Measurements from ENCODE around the gene NKX2-4.

Gene NKX2-4

GRCh38 chr20:21361266-21361665 lies 36.1 kb downstream of the NKX2-4 start:
- DNase-seq (ENCODE audit: low read depth in 4 of 4, low spot score in 1 of 4), result no peak

- no peak for DNase-seq (ENCODE audit: low read depth in 4 of 4, low spot score in 1 of 4)
Measured at GRCh38 chr20:21360705-21361104, 36.6 kb downstream of the NKX2-4 start.

GRCh38 chr20:21358737-21359136 lies 38.6 kb downstream of the NKX2-4 start:
- no peak for DNase-seq (ENCODE audit: low read depth in 4 of 4, low spot score in 1 of 4)

GRCh38 chr20:21357844-21358243 lies 39.5 kb downstream of the NKX2-4 start:
- DNase-seq (ENCODE audit: low read depth in 4 of 4, low spot score in 1 of 4), result no peak

GRCh38 chr20:21356386-21356785 lies 40.9 kb downstream of the NKX2-4 start:
- DNase-seq (ENCODE audit: low read depth in 4 of 4, low spot score in 1 of 4), result no peak

GRCh38 chr20:21355981-21356380 lies 41.3 kb downstream of the NKX2-4 start:
- no peak for DNase-seq (ENCODE audit: low read depth in 4 of 4, low spot score in 1 of 4)

- DNase-seq (ENCODE audit: low read depth in 4 of 4, low spot score in 1 of 4), result no peak
Measured at GRCh38 chr20:21353236-21353635, 44.1 kb downstream of the NKX2-4 start.

- no peak for DNase-seq (ENCODE audit: low read depth in 4 of 4, low spot score in 1 of 4)
Measured at GRCh38 chr20:21352703-21353102, 44.6 kb downstream of the NKX2-4 start.

Measured in stimulated activated CD4-positive, alpha-beta T cell treated with anti-CD3 and anti-CD28 coated beads, Interleukin-1b, Interleukin-23, amount 100 ng/mL, for 24 hours (primary cell).